Thoracic aorta (tissue), 2 donors: ENCODE data around the gene TMEM11. TPM values are rescaled to one million over a fixed set of nuclear protein-coding genes. Genes with fewer than 3 reads are reported as not detected.

Experiments
- ATAC-seq: fragments of 150-250 bp; one replicate; pipeline ENCODE4 v1.8.0; 2017; ENCODE audit warnings: low read depth; ENCODE audit not compliant: insufficient number of reproducible peaks, low FRiP score
- DNase-seq: peaks from one replicate; pipeline ENCODE4 v3.0.0-alpha.2; 2020; ENCODE audit warnings: low spot score
- H3K27ac ChIP-seq, 2 donors: fragments of 200-600 bp; sonication (generic); 1 replicate in 1 of 2; 2 replicates in 1 of 2; pipeline ENCODE4 v1.5.1; 2016; ENCODE audit warnings: mild to moderate bottlenecking in 2 of 2, moderate library complexity in 2 of 2
- H3K27me3 ChIP-seq: fragments of 200-600 bp; sonication (generic); replicated peaks from 2 replicates; pipeline ENCODE4 v1.6.0; 2016; ENCODE audit warnings: mild to moderate bottlenecking; ENCODE audit not compliant: insufficient read depth
- H3K36me3 ChIP-seq: fragments of 200-600 bp; sonication (generic); one replicate; pipeline ENCODE4 v1.5.1; 2016
- H3K4me1 ChIP-seq, 2 donors: fragments of 200-600 bp; sonication (generic); 1 replicate in 1 of 2; 2 replicates in 1 of 2; pipeline versions ENCODE4 v1.5.1 to v1.6.0; 2016; ENCODE audit warnings: low read depth in 2 of 2, mild to moderate bottlenecking in 1 of 2; ENCODE audit not compliant: control insufficient read depth in 1 of 2
- H3K4me3 ChIP-seq: fragments of 200-600 bp; sonication (generic); 2 replicates; pipeline ENCODE4 v1.5.1; 2016; ENCODE audit warnings: mild to moderate bottlenecking
- H3K9me3 ChIP-seq: fragments of 200-600 bp; sonication (generic); 2 replicates; pipeline ENCODE4 v1.5.1; 2016
- CTCF ChIP-seq: fragments of 200-600 bp; sonication (generic); IDR thresholded peaks from one replicate; pipeline ENCODE4 v1.5.1; 2019; ENCODE audit warnings: antibody characterized with exemption
- total RNA-seq, 2 donors: library from RNA; depleted of rRNA; stranded (reverse); fragments of >200 nt; gene quantifications; one replicate each; pipeline versions ENCODE4 v1.1.0 to v1.2.3, GENCODE V29; 2016

TMEM11 gene
- total RNA-seq, 2 donors from 2014 or later, result 16.2 to 18.7 TPM

- no peaks in the 10 kb centered on the region for H3K4me1 ChIP-seq
- no peaks in the 10 kb centered on the region for H3K27me3 ChIP-seq
- no peak for TF ChIP-seq CTCF
- H3K9me3 ChIP-seq, result no peaks in the 10 kb centered on the region
- no peak for ATAC-seq
- H3K4me3 ChIP-seq, result no peak overlapping the region
- H3K27ac ChIP-seq, result no peak overlapping the region
- DNase-seq, result no peak
- H3K36me3 ChIP-seq, result peaks cover 5% of the 10 kb centered on the region
Measured at GRCh38 chr17:21184570-21184969, 29.4 kb downstream of the TMEM11 start.

GRCh38 chr17:21183468-21183867, 30.5 kb downstream of the TMEM11 start:
- DNase-seq (no peak), ATAC-seq (no peak)
- Histone ChIP-seq H3K4me3 (no peak overlapping the region), H3K27me3 (no peaks in the 10 kb centered on the region), H3K9me3 (no peaks in the 10 kb centered on the region), H3K4me1 (no peaks in the 10 kb centered on the region), H3K36me3 (peaks cover 5% of the 10 kb centered on the region), H3K27ac (no peak overlapping the region)
- no peak for TF ChIP-seq CTCF

GRCh38 chr17:21177854-21178600, 35.9 kb downstream of the TMEM11 start:
- no peaks in the 10 kb centered on the region for H3K9me3 ChIP-seq
- no peak overlapping the region for H3K27ac ChIP-seq
- H3K4me3 ChIP-seq, result no peak overlapping the region
- H3K36me3 ChIP-seq, result no peaks in the 10 kb centered on the region
- H3K4me1 ChIP-seq, result peaks cover 8 to 24% of the 10 kb centered on the region in 2 donors
- no peaks in the 10 kb centered on the region for H3K27me3 ChIP-seq
- ATAC-seq (no peak), DNase-seq (no peak)
- TF ChIP-seq CTCF, result no peak

- H3K4me1 ChIP-seq, result peaks cover 8 to 24% of the 10 kb centered on the region in 2 donors
- no peak overlapping the region for H3K4me3 ChIP-seq
- DNase-seq (no peak), ATAC-seq (no peak)
- no peak for TF ChIP-seq CTCF
- H3K36me3 ChIP-seq, result no peaks in the 10 kb centered on the region
- H3K27ac ChIP-seq, result no peak overlapping the region
- H3K27me3 ChIP-seq, result no peaks in the 10 kb centered on the region
- H3K9me3 ChIP-seq, result no peaks in the 10 kb centered on the region
Measured at GRCh38 chr17:21177401-21177800, 36.6 kb downstream of the TMEM11 start.

GRCh38 chr17:21176773-21177395, 37.1 kb downstream of the TMEM11 start:
- H3K4me1 ChIP-seq, result peaks cover 8 to 24% of the 10 kb centered on the region in 2 donors
- H3K4me3 ChIP-seq, result no peak overlapping the region
- DNase-seq, result no peak
- ATAC-seq, result no peak
- H3K27me3 ChIP-seq, result no peaks in the 10 kb centered on the region
- no peak for TF ChIP-seq CTCF
- H3K27ac ChIP-seq, result no peak overlapping the region
- no peaks in the 10 kb centered on the region for H3K9me3 ChIP-seq
- H3K36me3 ChIP-seq, result no peaks in the 10 kb centered on the region
